ENCODE results near the gene UCN2.

UCN2 gene

GRCh38 chr3:48518069-48518468 lies 45.5 kb downstream of the UCN2 start:
- no peak for DNase-seq (ENCODE audit: low read depth, low spot score)
- POLR2A ChIA-PET = no interaction called here
- TF ChIP-seq, protein P1, sequence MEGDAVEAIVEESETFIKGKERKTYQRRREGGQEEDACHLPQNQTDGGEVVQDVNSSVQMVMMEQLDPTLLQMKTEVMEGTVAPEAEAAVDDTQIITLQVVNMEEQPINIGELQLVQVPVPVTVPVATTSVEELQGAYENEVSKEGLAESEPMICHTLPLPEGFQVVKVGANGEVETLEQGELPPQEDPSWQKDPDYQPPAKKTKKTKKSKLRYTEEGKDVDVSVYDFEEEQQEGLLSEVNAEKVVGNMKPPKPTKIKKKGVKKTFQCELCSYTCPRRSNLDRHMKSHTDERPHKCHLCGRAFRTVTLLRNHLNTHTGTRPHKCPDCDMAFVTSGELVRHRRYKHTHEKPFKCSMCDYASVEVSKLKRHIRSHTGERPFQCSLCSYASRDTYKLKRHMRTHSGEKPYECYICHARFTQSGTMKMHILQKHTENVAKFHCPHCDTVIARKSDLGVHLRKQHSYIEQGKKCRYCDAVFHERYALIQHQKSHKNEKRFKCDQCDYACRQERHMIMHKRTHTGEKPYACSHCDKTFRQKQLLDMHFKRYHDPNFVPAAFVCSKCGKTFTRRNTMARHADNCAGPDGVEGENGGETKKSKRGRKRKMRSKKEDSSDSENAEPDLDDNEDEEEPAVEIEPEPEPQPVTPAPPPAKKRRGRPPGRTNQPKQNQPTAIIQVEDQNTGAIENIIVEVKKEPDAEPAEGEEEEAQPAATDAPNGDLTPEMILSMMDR (IDR thresholded peaks at IDR 0.05; ENCODE audit: insufficient read depth, low read length, missing control alignments) = no peak
- H3K4me3 ChIP-seq (ENCODE audit: low read depth, low read length) = no peak overlapping the region
- CTCF ChIA-PET = no interaction called here

- no peak for DNase-seq (ENCODE audit: low read depth, low spot score)
- ChIA-PET POLR2A (no interaction called here), CTCF (interaction anchor here (1.2 kb wide), 1 partner anchor 31 kb away, joined by 3 read pairs; no protein-coding TSS in a partner anchor)
- TF ChIP-seq, protein P1 (IDR thresholded peaks at IDR 0.05; ENCODE audit: insufficient read depth, low read length, missing control alignments) = no peak
- no peak overlapping the region for H3K4me3 ChIP-seq (ENCODE audit: low read depth, low read length)
Observed at GRCh38 chr3:48516571-48516970, 47.0 kb downstream of the UCN2 start.

GRCh38 chr3:48514431-48515227 lies 49.0 kb downstream of the UCN2 start:
- H3K4me3 ChIP-seq (ENCODE audit: low read depth, low read length) = no peak overlapping the region
- DNase-seq (ENCODE audit: low read depth, low spot score) = no peak
- TF ChIP-seq, protein P1 (IDR thresholded peaks at IDR 0.05; ENCODE audit: insufficient read depth, low read length, missing control alignments) = no peak
- CTCF ChIA-PET = interaction anchor here (1.0 to 2.1 kb wide), 4 partner anchors 13 to 79 kb away, joined by 3 to 7 read pairs (median 4); no protein-coding TSS in a partner anchor
- POLR2A ChIA-PET = no interaction called here
